K562 (cell line): ENCODE measurements around the gene MACF1. TPM values are rescaled to one million over a fixed set of nuclear protein-coding genes. Genes with fewer than 3 reads are reported as not detected.

Experiments used
- BCL6 ChIP-seq: fragments of 250-450 bp; sonication (Bioruptor Pico); IDR thresholded peaks from 2 replicates; pipeline ENCODE4 v1.4.0; 2020
- ZNF318 ChIP-seq, 2 experiments: fragments of 450-650 bp; IDR thresholded peaks; 2 replicates each; pipeline ENCODE4 v1.6.1; 2016; ENCODE audit warnings: mild to moderate bottlenecking in 2 of 2, borderline replicate concordance in 1 of 2, low read depth in 1 of 2, moderate library complexity in 1 of 2
- polyA plus RNA-seq, 8 experiments: library from polyadenylated mRNA; depleted of rRNA in 4 of 8; stranded (reverse) in 5 of 8; unstranded in 3 of 8; fragments of >200 nt; fragmentation: Nextera tagmentation in 2 of 8; fragmentation: Illumina TruSeq in 1 of 8; extraction: Ambion mirVana in 2 of 8; extraction: Trizol in 1 of 8; gene quantifications; 2 replicates each; pipeline versions ENCODE4 v1.2.1 to v1.2.3, GENCODE V29; 2011 to 2014; ENCODE audit warnings: inconsistent platforms in 1 of 8, missing spikeins in 1 of 8
- total RNA-seq, 7 experiments: library from RNA; depleted of rRNA in 6 of 7; stranded (reverse); fragments of >200 nt in 6 of 7; fragmentation: Illumina TruSeq in 2 of 7; extraction: Trizol in 2 of 7; gene quantifications; 2 replicates each; pipeline versions ENCODE4 v1.2.1 to v1.2.3, GENCODE V29; 2011 to 2021; ENCODE audit warnings: low replicate concordance in 1 of 7

MACF1 gene
- total and polyA plus RNA-seq, 9 of the 15 experiments (the other 6 are each of a cell fraction or from before 2014, with no cell fraction given), result 13.2 to 232 (median 112) TPM

DNA sequence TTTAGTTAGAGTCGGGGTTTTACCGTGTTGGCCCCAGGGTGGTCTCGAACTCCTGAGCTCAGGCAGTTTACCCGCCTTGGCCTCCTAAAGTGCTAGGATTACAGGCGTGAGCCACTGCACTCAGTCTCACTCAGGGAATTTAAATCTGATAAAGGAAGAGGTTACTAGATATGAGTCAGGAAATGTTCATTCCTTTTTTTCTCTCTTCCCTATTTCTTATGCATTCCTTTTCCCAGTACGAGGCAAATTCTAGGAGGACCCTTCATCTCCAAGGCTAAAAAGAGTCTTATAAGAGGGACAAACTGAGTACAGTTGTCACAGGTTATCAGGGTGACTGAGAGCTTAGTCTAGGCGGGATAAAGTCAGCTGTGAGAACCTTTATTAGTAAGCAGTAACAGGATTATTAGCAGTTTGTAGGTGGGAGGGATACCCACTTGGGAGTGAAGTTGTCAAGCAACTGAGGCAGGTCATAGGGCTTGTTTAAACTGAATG is 9.1 kb downstream of the MACF1 start (continued):
- TF ChIP-seq ZNF318 (IDR thresholded peaks at IDR 0.05; ENCODE audit: borderline replicate concordance in 1 of 2, low read depth in 1 of 2) (no peak), BCL6 (0 out of 2 replicates have a peak, but pooled peaks have one; percentile 8)
